ENCODE data around the gene AUNIP.

AUNIP gene

DNA sequence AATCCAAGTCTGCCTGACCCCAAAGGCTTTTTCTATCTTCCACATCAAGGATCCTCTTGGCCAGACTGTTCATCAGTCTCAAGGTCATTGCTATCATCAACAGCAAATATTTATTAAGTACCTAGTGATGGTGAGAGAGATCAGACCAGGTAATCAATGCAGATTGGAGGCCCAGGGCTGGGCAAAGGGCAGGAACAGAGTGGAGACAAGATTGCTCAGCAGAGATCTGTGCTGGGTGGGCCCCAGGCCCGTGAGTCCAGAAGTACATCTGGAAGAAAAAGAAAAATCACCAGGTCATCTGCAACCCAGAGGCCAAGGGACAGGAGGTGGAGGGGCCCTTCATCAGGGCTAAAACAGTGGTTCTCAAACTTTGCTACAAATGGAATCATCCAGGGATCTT lies 26.3 kb upstream of the AUNIP start:
- DNase-seq: no peak

DNA sequence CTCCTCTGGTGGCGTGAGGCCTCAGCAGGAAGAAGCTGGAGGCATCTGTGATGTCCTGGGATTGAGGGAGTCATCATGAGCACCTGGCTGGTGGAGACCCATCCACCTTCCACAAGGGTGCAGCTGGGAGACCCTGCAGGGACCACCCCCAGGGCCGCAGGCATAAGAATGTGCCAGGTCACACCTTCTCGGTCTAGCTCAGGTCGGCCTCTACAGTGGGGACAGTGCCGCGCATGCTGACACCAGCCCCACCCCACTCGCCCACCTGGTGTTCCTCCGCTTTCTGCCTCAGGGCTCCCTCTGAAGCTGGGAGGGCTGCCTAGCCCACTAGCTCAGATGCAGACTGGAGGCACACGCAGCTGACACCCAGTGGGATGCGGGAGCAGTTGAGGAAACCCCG lies 22.0 kb upstream of the AUNIP start:
- DNase-seq: no peak

DNA sequence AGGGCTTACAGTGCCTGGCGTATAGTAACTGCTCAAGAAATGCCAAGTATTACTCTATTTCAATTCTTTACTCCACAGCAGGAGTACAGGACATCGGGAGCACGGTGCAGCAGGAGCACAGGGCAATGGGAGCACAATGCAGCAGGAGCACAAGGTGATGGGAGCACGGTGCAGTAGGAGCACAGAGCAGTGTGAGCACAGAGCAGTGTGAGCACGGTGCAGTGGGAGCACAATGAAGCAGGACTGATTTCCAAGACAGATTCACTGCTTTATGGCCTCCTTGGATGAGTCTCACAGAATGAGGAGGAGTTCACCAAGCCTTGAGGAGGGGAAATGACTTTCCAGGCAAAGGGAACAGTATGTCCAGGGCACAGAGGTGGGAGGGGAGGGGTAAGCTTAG lies 21.3 kb upstream of the AUNIP start:
- no peak for DNase-seq

DNA sequence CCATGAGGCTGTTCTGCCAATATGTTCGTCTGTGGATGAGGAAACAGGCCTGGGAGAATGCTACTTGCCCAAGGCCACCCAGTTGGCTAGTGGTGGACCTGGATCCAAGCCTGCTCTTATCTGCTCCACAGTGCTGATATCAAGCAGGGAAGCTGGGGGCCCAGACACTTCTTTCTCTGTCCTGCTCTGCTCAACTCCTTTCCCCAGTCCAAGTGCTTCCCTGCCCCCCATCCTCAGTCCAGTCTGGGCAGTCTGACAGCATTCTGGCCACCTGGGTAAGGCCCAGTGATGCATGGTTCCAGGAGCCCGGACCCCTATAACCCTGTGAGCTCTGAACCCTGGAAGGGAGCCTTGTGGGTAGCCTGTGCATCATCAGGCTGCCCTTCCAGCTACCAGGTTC lies 20.4 kb upstream of the AUNIP start:
- DNase-seq: no peak

DNA sequence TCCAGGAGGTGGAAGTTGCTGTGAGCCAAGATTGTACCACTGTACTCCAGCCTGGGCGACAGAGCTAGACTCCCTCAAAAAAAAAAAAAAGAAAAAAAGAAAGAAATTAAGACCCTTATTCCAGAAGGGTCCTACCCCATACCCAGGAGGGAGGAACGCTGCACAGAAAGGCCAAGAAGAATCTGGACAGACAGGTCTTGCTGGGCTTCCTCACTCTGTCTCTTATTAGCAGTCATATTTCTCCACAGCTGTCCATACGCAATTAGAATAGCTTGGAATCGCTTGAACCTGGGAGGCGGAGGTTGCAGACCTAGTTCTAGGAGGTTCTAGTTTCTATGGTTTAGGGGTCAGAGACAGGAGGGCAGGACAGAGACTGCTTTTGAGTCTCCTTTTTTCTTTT lies 19.4 kb upstream of the AUNIP start:
- DNase-seq: no peak

DNA sequence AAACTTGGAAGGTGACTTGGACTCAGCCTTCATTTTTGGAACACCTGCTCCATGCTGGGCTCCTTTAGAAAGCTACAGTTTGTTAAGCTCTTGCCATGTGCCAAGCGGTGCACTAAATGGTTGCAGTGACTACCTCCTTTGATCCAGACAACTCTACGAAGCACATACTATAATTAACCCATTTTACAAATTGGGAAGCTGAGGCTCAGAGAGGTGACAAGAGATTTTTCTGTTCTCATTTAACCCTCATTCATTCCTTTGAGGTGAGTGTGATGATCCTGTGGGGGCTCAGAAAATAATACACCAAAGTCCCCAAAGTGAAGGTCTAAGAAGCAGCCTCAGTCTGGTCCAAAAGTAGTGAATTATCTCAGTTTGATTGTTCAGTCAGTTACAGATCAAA lies 17.9 kb upstream of the AUNIP start:
- no peak for DNase-seq

DNA sequence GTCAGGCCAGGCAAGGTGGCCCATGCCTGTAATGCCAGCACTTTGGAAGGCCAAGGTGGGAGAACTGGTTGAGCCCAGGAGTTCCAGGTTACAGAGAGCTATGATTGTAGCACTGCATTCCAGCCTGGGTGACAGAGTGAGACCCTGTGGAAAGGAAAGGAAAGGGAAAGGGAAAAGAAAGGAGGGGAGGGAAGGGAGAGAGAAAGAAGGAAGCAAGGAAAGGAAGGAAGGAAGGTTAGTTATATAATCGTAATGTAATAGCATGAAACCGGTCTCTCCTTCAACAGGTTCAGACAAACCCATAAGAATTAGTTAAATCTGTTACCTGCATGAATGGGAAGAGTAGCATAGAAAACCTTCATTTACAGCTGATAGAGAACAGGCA lies 17.4 kb upstream of the AUNIP start:
- DNase-seq: no peak

DNA sequence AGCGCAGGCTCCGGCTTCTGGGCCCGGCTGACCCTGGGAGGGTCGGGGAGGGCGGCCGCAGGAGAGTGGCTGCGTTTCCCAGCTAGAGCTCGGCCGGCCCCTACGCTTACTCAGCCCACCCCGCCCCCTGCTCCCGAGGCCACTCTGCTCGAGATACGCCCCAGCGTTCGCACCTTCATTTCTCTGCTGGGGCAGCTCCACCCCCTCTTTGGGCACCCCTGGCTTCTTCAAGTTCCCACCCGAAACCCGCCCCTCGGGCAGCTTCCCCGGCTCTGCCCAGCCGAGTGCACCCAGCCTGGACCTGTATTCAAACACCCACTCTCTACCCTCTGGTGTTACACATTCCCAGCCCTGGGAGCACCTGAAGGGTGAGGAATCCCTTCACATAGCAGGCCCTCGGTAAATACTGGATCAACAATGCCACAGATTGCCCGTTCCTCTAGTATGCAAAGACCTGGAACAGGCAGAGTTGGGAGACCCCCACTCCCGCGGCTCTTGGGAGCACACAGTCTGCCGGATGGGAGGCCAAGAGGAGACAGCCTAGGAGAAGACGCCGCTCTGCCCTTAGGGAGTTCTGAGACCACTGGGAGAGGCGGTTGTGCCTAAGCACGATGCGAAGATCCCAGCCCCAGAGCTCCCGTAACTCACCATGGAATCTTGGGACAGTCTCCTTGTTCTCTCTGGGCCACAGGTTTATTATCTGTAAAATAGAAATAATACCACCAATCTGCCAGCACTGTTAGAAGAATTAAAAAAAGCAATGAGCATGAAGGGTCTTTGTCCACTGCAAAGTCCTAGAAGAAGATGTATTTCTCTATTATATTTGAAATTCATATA lies 16.8 kb upstream of the AUNIP start:
- DNase-seq: no peak

DNA sequence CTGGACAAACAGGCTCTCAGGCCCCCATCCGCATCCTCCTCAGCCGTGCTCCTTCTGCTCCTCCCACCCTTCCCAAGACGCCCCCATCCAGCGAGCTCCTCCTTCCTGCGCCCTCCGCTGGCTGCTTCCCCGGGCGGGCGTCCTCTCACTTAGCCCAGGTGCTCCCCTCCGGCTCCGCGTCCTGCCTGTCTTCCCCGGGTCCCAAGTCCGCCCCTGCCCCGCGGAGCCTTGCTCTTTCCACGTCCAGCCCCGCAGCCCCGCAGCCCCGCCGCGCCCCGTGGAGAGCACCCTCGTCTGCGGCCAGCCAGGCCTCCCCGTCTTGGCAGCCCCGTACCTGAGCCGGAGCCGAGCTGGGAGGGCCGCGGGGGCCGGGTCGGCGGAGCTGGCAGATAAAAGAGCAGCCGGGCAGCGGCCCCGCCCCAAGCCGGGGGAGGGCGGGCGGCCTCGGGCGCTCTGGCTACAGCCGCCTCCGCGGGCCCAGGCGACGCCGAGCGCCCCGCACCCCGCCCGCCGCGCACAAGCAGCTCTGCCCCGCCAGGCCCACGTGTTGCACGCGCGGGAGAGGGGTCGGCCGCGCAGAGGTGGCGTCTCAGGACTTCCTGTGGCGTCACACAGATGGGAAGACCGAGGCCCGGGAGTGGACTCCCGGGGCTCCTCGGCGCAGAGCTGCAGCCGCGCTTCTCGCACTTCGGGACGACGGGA lies 16.0 kb upstream of the AUNIP start, which contains the start of gene PAQR7:
Gene PAQR7 (minus strand): TSS at position 555 of the 702 bp plus-strand sequence. CDS start 11,869 bp downstream, outside the sequence.
- peak; percentile 61 to 75 for DNase-seq

DNA sequence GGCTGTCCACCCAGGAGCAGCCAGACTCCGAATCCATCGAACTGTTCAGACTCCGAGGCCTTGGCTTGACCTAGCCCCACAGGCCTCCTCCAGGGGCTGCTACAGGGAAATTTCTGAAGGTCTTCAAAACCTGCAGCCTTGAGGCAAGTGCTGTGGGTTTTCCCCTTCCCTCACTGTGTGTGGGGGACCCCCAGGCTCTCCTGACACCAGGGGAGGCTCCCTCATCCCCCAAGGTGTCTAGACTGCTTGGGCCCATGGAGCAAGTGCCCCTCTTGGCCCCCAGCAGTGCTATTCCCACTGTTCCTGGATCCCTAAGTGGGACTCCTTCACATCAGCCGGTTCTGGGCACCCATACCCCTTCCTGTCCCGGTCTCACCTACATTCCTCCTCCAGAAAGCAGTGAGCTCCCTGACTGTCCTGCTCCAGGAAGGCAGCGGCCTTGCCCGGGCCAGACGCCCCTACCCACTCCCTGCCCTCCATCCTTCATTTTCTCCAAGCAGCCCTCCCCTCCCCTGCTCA lies 15.4 kb upstream of the AUNIP start:
- no peak for DNase-seq

DNA sequence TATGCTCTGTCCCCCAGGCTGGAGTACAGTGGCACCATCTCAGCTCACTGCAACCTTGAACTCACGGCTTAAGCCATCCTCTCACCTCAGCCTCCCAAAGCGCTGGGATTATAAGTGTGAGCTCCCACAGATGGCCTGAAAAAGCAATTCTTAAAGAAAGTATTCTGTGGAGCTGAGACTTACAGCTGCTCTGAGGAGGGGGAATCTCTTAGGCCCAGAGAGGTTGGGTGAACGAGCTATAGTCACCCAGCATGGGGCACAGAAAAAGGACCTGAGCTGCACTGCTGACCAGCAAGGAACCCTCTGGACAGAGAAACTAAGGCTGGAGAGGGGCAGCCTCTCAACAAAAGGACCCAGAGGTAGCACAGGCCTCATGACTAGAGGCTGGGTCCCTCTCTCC lies 15.0 kb upstream of the AUNIP start:
- DNase-seq: no peak

DNA sequence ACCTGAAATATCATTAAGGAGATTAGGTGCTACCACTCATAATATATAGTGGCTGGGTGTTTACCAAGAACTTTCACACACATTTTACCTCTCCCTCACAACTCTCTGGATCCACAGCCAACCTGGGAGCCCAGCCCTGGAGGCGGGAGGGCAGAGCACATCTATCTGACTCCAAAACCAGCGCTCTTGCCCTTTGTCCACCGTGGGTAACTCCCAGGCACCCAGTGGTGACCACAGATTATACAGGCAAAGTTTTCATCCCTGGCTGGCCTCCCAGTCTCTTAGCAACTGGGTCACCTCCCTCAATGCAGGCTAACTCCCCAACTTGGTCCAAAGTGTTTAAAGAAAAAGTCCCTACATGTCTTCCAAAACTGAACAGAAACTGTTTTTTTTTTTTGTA lies 13.9 kb upstream of the AUNIP start:
- no peak for DNase-seq

DNA sequence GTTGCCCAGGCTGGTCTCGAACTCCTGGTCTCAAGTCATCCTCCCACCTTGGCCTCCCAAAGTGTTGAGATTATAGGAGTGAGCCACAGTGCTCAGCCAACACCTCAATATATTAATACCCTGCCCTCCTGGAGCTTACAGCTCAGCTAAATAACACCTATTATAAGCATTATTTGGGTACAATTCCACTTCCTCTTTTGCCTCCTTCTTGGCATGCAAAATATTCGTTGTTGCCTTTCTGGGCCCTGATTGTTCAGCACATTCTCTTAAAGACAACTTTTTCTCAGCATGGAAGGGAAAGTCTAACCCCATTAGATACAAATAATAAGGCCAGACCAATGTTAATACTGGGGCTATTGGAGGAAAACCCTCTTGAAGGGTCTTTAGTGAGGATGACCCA lies 13.5 kb upstream of the AUNIP start:
- no peak for DNase-seq

DNA sequence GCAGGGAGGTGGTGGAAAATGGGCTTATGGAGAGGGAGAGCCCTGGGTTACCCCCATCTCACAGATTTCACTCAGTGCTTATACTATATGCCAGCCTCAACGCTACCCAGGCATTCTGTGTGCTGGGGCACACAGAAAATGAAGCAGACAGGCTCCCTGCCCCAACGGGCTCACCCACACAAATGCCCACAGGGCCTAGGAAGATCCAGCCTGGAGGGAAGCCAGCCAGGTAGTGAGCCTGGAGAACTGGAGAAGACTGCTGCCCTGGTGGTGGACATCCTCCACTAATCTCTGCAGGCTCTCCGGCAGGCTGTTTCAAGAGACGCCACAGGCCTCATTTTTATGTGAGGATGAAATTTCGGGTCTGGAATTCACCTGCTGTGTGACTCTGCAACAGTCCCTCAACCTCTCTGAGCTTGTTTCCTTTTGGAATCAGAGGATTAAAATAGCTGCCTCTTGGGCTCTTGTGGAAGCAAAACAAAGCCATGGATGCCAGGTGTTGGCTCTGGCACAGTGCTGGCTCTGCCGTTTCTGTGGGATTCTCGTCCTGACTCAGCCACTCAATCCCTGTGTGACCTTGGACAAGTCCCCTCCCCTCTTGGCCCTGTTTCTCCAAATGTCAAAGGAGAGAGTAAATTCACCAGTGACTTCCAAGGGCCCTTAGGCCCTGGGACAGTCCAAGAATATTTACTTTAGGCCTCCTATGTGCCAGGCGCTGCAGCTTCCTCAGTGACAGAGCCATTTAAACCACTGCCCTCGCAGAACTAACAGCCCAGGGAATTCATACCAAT lies 12.6 kb upstream of the AUNIP start:
- DNase-seq: no peak

DNA sequence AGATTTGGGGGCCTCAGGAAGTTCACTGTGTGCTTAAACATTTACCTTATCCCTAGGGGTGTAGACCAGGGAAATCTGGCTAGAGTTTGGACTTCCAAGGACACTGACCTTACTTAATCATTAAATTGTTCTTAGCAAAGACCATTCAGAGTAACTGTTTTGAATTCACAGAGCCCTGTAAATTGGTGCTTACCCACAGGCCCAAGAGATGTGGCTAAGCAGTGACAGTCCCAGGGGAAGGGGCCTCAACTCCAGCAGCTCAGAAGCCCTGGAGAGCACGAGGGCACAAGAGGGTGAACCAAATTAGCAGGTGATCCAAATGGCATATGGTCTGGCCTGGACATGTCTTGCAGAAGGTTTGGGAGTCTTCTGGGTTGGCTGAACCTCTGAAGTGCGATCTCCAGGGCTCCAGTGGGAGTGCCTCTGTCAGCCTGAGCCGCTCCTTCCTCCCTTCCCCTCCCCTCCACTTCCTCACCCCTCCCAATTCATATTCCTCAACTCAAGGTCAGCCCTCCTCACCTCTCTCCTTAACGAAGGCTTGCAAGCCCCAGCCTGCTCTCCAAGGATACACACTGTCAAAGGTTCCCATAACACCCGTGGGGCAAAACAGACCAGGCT lies 11.9 kb upstream of the AUNIP start:
- DNase-seq: no peak

DNA sequence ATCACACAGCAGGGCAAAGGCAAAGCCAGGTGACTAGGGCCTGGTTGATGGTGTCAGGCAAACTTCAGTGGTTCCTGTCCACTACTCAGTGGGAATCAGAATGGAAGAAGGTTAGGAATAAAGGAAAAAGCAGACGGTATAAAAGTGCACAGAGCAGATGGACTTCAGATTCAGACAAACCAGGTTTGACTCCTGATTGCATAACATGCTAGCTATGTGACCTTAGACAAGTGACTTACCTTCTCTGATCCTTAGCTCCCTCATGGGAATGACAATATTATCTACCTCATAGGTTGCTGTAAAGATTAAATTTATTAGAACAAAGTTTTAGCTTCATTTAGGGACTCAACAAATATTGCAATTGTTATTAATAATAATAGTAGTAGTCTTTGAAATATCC lies 11.4 kb upstream of the AUNIP start:
- no peak for DNase-seq

DNA sequence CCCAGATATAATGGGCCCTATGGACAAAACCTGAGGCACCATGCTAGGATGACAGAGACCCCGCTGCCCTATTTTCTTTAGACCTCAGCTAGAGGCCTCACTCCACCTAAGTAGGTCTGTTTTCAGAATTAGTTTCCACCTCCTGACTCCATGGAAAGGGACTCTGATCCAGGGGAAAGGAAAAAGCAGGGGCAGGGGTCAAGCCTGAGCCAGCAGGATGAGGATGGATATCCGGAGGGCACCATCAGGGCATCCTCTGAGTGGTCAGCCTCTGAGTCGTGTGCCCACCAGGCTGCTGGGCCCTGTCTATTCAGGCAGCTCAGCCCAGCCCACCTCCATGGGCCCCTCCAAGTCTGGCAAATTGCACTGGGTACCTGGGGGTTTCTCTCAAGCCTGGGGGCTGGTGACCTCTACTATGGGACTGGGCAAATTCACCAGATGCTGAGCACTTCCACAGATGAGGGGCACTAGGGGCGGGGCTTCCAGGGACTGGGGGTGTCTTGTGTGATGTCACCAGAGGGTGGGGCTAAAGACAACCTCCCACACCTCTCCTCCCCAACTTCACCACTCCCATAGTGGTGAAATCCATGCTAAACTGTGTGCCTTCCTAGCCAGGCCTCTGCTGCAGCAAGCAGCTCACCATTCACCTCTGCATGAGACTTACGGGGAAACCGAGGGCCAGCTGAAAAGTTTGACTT lies 10.8 kb upstream of the AUNIP start:
- DNase-seq: no peak

DNA sequence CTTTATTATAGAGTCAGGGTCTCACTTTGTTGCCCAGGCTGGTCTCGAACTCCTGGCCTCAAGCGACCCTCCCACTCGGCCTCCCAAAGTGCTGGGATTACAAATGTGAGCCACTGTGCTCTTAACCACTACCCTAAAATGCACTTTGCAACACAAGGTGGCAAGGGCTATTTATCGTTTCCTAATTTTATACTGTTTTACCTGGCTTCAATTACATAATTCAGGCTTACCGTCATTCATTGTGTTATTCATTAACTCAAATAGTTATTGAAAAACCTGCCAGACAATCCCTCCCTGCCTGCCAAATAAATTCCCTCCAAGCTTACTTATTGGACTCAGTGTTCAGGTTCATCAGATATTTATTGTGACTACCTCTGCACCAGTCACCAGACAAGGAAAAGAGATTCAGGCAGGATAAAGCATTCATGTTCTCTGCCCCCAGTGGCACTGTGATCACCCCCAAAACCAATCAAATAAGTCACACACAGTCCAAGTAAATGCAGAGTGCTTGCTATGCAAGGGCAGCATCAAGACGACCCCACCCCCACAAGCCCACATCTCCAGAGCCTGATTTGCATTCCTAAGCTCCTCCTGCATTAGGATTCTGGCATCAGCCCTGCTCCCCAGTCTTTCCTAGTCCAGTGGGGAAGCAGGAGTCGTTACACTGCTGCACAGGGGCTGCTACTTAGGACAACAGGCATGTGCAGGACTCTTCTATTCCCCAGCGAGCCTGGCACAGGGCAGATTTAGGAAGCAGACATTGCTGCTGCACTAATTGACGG lies 8.1 kb upstream of the AUNIP start:
- no peak for DNase-seq

DNA sequence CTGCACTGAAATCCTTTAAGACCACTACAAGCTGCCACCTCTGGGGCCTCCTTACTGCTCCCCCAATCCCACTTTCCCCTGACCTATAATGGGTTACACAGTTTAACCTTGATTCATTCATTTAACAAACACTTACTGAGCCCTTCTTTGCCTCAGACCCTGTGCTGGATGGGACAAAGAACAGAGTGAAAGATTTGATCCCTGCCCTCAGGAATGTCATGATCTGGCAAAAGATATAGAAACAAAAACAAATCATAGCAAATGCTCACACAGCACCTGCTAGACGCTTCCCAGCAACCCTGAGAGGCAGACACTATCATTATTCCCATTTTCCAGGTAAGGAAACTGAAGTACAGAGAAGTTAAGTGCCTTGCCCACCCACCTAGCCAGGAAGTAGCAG lies 7.0 kb upstream of the AUNIP start:
- no peak for DNase-seq

DNA sequence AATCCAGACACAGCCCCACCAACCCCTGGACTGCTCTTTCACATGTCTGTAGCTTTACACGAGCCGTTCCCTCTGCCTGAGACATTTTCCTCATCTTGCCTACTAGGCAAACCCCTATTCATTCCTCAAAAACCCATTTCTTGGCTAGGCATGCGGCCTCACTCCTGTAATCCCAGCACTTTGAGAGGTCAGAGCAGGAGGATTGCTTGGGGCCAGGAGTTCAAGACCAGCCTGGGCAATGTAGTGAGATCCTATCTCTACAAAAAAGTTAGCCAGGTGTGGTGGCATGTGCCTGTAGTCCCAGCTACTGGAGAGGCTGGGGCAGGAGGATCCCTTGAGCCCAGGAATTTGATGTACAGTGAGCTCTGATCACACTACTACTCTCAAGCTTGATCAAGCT lies 5.2 kb upstream of the AUNIP start:
- DNase-seq: no peak

DNA sequence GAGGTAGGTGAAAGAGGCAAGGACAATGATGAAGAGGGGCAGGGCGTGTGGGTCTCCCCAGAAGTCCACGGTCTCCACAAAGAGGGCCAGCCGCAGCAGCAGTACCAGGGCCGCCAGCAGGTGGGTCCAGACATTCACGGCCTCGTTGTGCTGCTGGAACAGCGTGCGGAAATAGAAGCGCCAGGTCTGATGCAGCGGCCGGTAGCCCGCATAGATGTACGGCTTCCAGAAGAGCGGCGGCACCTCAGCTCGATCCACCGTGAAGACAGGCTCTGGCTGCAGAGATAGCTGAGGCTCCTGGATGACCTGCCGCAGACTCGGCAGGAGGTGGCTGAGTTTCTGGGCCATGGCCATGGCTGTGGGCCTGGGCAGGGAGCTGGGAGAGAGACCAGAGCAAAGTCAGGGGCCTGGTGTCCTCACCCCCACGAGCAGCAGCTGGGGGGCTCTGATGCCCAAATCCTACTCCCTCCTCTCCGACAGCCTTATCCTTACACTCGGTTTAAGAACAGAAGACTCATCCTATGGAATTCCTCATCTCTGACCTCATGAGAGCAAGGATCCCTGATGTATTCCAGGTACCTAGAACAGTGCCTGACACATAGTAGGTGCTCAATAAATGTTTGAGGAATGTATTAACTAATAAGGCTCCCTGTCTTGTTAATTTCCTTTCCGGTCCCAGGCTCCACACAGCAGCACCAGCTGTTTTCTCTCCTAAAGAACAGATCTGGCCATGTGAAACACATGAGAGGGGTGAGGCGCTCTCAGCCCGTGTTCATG lies 4.4 kb upstream of the AUNIP start:
- no peak for DNase-seq

Data from stimulated activated CD4-positive, alpha-beta T cell treated with anti-CD3 and anti-CD28 coated beads, Interleukin-2, amount 100 ng/mL, for 24 hours (primary cell).